Measurements from ENCODE around the gene SMS.
A peak's percentile ranks its signal among the peaks of the same experiment; 100 is the strongest.
"Not testable (repeated sequence)": the region's sequence is repeated elsewhere in the genome, so short reads cannot be mapped to it uniquely, and the experiment has no call there.

SMS gene

DNA sequence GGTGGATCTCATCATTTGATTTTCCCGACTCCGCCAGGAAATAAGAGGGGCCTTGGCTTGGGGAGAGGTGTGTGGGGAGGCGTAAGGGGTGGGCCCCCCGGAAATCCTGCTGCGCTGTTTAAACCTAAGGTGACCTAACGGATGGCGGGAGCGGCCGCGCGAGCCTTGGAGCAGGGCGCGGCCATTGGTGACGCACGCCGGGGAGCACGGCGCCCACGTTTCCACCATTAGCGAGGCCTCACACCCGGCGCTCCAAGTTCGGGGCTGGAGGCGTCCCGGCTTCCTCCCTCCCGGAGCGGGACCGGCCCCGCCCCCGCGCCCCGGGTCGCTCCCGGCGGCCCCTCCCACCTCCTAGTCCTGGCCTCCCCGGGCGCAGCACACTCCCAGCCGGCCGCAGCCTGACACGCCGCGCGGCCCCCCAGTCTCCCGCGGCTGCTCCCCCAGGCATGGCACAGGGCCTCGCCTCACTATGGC, at the start of gene SMS:
SMS (plus strand) TSS at position 354 of the 474 bp plus-strand sequence; CDS start at position 470, 116 bp downstream.
- DNase-seq: peak; percentile 63 to 68

DNA sequence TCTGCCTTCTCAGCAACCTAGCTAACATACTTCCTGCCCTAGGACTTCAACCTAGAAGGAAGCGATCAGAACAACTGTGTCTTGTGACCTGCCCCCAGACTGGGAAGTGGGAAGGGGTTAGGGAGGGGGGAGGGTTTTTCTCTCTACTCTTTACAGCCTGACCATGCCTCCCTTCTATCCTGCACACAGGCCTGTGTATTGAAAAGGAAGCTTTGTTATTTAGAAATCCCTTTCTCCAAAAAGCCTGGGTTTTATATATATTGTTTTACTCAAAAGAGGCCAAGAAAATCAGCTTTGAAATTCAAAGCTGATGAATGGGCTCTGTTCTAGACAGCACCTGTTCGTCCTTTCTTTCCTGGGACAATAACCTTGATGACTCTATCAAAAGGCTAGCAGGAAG, 35.2 kb upstream of the SMS start:
- DNase-seq: no peak

DNA sequence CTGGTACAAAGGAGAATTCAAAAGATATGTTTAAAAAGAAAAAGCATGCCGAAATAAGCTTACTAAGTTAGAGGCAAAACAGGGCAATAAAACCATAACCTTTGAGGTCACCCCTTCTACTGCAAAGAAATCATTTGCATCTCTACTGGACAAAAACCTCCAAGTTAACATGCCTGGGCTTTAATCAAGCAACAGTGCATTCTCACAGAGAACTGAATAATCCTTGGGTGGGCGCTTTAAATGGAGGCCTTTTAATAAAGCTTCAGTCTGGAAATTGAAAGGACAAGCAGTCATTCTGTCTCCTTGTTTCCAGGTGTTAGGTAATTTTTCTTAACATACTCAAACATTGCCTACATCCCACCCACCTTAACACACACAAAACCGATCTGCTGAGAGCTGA, 34.6 kb upstream of the SMS start:
- DNase-seq: no peak

DNA sequence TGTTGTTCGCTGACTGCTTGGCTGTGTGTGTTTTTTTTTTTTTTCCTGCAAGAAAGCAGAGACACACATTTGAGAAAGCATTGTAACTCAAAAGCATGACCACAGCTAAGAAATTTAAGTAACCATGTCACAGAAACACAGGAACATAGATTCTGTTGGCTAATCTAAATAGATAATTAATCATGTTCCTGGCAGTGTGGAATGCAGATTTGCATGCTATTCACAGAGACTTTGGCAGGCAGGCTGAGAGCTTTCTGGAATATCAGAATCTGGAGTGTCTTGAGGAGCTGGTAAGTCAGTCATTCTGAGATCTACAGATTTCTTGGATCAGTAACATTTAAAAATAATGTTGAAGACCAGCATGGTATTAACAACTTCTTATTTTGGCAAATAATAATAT, 33.2 kb upstream of the SMS start:
- DNase-seq: no peak

DNA sequence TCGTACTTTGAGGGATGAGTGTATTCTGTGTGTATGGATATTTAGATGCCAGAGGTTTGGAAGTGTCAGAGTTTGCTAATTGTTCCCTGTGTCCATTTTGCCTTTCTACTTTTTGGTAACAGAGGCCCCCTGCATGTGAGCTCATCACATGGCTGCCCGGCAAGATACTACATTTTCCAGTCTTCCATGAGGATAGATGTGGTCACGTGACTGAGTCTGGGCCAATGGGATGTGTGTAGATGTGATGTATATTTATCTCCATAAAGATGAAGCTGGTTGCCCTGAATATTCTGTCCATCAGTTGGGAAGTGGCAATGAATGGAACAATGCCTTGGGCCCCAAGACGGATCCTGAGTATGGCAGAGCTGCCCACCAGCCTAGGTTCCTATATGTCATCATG, 29.0 kb upstream of the SMS start:
- no peak for DNase-seq

DNA sequence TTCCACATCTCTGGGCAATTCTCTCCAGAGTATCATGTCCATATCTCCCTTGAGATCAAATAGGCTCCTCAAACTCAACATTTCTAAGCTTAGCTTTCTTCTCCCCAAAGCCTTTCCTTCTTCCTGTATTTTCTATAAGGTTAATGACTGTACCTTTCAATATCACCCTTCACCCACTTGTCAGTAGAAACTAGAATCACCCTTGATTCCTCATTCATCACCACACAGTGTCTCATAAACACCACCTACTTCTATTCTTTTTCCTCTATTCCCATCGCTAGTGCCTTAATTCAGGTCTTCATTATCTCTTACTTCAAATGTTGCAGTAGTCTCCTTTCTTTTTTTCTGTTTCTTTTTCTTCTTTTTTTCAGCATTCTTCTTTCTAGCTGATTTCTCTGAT, 28.3 kb upstream of the SMS start:
- no peak for DNase-seq

DNA sequence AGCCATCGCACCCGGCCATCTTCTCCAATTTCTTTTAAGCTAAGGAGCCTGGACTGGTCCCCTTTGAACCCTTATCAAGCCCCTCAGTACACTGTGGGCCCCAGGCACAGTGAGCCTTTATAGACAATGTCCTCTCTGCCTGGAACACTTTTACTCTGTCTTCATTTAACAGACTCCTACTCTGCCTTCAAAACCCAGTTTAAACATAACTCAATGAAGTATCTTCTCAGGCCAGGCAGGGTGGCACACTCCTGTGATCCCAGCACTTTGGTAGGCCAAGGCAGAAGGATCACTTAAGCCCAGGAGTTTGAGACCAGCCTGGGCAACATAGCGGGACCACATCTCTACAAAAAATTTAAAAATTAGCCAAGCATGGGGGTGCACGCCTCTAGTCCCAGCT, 27.5 kb upstream of the SMS start:
- DNase-seq: no peak

DNA sequence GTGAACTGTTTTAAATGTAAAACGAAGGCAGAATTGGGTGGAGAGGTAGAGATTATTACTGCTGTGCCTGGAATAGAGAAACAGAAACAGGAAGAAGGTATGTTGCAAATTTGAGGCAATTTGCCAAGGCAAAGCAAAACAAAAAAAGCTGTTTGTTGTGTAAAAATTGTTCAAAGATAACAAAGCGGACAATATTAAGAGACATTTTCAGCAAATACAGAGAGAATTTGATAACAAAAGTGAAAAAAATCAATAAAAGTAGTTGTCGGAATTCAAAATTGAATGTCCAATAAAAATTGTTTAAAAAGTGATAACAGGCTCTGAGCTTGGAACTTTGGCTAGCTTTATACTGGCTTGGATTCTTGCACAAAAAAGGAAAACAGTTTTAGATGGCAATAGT, 14.4 kb upstream of the SMS start:
- no peak for DNase-seq

DNA sequence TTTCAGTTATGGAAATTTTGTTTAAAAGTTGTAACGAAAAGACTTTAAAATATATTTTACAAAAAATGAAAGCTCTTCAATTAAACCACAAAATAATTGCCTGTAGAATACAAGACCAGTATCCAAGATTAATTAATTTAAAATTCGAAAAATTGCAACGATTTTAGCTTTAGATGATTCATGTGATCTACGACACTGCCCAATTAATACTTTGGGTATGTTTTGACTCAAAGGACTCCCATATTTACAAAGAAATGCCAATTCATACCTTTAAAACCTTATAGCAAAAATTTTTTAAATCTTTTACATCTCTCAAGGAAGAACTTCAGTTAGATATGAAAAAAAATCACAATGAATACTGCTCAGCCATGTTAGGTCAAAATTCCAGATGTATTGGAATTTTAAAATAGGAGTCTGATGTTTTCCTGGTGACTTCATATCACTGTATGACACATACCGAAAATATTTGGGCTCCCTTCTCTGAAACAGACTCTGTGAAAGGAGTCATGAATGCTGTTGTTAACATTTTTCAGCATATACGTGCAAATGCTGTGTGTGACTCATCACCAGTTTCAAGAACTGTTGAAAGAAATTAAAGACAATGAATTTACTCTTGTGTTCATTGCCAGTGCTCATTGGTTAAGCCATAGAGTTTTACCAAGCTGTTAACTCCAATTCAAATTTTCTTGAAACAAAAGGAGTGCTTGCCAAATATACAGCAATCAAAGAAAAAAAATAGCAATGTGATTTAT, 13.8 kb upstream of the SMS start:
- DNase-seq: no peak

DNA sequence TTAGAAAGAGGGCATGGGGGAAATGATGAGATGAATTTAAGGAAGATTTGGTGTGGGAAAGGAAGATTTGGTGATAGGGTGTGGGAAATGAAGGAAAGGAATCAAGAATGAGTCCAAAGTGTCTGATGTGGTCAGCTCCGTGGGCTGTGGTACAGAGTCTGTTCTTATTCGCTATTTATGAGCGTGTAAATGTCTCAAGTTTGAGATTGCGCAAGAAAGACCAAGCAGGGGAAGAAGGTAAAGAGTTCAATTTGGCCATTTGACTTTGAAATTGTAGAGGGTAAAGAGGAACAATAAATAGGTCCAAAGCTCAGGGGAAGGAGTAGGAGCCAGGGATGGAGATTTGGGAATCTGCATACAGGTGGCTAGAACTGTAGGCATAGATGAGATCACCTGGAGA, 11.3 kb upstream of the SMS start:
- no peak for DNase-seq

DNA sequence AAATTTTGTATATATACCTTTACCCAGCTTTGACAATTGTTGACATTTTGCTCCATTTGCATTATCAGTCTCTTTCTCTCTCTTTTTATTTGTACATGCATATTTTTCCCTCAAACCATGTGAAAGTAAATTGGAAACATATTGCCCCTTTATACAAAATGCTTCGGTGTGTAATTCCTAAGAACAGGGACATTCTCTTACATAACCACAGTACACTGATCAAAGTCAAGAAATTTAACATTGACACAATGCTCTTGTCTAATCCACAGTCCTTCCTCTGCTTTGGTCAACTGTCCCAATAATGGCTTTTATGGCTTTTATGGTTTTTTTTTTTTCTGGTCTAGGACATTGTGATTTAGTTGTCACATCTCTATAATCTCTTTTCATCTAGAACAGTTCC, 9.5 kb upstream of the SMS start:
- DNase-seq: no peak

DNA sequence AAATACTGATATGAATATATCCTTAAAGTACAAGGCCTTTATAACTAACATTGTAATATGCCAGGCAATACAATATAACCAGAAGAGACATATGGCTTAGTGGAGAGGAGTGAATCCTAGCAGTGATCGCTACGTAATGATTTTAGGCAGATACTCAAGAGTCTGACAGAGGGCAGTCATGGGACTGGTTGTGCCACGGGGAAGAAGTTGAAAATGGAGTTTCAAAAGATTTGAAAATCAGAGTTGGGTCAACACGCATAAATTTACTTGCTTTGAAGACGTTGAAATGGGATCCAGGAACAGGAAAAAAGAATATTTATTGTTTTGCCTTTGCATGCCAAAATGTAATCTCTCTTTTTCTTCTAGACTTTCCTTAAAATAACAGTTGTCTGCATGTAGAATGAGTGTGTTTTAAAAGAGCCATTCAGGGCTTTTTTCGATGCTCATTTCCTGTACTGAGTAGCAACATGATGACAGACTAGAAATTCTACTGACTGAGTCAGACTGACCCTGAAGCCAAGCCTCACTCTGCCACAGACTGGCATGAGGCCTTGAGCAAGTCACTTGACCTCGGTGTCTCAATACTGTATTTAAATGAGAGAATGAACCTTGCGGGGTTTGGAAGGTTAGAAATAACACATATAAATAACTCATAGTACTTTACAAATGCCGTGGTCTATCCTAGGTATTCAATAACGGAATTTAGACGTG, 8.1 kb upstream of the SMS start:
- DNase-seq: no peak

DNA sequence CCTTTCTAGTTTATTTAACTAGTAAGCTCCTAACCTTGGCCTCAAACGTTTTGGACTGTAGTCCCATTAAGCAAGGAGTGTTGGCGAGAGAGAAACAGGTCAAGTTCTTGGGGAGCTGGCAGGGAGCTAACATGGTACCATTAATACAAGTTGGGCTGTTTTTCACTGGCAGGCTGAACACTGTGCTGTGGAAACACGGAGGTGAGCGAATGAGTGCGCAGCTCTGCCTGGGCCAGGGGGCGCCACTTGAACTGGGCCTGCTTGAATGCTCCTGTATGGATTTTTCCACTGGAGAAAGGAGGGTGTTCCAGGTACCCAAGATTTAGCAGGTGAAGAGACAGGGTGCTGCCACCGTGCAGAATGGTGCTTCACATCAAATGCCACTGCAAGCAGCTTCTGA, 7.4 kb upstream of the SMS start:
- DNase-seq: no peak

DNA sequence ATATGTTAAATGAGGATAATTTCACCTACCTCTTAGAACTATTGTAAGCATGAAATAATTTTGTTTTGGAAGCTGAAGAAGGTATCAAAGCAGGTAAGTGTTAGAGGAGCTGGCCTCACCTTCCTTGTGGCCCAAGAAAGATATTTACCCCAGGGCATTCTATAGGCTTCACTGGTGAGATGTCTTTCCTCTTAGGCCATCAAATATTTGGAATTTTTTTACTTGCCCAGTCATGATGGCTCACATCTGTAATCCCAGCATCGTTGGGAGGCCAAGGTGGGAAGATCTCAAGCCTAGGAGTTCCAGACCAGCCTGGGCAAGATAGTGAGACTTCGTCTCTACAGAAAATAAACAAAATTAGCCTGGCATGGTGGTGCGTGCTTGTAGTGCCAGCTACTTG, 6.1 kb upstream of the SMS start:
- no peak for DNase-seq

DNA sequence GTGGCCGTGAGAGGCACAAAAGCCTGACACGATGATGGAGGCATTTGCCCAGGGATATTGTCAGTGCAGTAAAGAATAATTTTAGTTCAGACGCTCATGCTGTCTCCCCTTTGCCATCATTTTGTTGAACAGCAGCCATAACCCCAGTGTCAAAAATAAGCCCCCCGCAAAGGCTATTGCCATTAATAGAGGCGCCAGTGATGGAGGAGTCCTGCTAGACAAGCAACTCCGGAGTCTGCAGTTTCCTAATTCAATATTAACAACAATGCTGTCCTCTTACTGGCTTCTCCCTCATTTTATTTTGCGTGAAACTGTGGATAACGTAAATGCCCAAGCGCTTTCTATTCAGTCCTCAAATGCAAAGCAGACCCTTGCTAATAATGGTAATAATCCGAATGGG, 603 bp upstream of the SMS start:
- DNase-seq: no peak

DNA sequence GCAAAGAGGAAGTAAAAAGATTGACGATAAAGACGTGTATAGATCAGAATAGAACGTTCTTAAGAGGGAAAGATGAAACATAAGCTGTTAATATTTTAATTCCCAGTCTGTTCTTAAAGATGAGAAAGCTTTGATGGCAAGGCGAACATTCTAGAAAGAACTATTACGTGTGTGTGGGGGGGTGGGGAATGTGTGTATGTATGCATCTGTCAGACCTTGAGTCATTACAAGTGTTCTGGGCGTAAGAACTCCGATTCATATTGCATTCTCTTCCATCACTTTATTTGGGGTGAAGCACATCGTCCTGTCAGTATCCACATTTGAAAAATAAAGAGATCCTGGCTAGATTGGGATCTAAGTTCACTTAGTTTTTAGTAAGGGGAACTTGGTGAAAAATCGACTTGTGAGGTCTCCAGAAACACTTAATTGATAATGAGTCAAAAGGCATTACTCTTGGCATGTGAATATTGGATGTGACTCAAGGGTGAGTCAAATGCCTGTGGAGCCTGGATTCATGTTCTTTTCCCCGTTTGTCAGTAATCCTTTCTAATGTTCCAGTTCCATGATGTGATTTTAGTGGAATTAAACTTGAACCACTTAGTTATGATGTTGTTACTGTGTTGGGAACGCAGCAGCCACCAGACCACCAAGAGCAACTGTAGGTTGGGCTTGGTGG, 3.1 kb downstream of the SMS start:
- no peak for DNase-seq

DNA sequence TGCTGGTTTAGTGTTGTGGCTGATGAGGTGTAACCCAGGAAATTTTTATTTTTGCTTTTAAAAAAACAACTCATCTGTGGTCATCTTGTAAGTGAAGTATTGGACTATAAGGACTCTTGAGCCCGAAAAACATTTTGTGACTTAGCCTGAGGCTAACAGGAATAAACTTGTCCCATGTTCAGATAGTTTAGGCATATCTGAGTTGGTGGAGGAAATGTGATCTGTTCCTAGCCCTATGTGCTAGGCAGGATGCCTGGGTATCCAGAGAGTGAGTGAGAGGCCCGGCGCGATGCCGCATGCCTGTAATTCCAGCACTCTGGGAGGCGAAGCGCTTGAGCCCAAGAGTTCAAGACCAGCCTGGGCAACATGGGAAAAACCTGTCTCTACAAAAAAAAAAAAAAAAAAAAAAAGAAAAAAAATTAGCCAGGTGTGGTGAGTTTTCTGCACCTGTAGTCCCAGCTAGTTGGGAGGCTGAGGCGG, 3.7 kb downstream of the SMS start:
- no peak for DNase-seq

DNA sequence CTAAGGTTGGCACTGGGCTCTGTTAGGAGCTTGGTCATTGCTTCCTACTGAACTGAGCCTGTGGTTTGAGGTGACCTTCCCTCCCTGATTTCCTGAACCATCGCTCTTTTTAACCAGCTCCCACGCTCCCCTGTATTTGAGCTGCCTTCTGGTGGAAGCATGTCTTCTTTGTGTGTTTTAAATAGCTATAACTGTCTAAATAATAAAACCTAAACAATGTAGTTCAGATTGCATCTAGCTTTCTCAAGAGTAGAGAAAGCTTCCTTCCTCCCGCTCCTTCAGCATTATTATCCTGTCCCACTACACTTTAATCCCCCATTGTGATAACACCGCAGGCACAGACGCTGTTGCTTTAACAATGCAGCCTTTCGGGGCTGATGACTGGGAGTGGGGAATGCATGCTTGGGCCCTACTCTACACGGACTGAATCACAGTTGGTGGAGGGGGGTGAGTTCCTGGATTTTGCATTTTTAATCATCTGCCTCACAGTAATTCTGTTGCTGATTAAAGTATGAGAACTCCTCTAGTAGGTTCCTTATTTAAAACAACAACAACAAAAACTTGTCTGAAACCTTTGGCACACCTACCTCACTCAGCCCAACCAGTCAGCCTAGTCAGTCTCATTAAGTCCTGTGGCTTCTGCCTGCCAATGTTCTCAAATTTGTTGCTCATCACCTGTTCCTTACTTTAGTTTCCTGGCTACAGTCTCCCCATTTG, 6.6 kb downstream of the SMS start:
- DNase-seq: no peak

DNA sequence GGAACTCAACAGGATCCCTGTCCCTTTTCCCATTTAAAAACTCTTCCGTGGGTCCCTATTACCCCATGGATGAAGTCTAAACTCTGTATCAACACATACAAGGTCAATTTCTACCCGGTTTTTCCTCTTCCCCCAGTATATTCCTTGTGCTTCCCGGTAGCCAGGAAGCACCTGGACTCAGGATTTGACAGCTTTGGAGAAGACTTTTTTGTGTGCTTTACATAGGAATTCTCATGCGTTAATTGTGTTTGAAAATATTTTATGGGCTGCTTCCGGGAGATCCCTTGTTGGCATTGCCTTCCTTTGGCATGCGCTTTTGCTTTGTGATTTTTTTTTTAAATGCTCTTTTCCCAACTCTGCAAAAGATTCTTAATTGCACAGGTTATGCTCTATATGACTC, 7.2 kb downstream of the SMS start:
- no peak for DNase-seq

DNA sequence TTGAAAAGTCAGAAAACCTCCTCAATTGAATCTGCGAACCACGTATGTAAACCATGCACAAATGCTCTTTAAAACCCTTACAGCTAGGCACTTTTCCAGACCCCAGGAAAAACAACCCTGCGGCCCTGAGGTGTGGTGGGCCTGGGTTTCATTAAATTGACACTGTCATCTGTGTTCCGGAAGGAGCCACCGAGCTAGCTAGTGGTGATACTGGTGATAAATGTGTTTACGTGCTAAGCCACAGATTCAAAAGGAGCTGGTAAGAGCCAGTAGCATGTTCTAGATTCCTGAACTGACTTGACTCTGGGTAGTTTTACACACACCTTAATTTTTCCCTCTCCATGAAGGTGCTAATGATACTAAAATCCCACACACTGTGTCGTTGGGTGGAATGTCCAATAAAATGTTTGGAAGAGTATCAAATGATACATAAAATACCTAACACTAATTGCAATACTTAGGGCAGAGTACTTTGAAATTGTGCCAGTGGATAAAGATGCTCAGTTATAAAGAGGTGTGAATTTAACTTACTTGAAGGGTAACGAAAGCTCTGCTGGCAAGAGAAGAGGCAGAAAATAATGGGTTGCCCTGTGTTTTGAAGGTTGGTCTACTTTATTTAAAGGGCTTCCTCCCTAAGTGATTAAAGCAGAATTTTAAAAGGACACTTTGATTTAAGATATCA, 8.5 kb downstream of the SMS start:
- no peak for DNase-seq

DNA sequence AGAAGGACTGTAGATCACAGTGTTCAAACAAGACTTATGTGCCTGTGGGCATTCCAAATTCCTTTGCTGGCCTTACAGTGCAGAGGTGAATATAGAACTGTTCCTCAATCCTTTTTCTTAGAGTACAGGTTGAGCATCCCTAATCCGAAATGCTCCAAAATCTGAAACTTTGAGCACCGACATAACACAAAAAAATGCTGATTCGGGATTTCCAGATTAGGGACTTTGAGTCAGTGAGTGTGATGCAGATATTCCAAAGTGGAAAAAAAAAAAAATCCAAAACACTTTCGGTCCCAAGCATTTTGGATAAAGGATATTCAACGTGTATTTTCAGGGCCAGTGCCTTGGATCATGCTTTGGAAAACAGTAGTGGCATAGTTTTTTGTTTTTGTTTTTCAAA, 9.2 kb downstream of the SMS start:
- no peak for DNase-seq

DNA sequence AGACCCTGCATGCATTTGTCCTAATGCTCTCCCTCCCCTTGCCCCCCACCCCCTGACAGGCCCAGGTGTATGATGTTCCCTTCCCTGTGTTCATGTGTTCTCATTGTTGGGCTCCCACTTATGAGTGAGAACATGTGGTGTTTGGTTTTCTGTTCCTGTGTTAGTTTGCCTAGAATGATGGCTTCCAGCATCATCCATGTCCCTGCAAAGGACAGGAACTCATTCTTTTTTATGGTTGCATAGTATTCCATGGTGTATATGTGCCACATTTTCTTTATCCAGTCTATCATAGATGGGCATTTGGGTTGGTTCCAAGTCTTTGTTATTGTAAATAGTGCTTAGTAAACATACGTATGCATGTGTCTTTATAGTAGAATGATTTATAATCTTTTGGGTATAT, 10.0 kb downstream of the SMS start:
- not testable (repeated sequence) for DNase-seq

DNA sequence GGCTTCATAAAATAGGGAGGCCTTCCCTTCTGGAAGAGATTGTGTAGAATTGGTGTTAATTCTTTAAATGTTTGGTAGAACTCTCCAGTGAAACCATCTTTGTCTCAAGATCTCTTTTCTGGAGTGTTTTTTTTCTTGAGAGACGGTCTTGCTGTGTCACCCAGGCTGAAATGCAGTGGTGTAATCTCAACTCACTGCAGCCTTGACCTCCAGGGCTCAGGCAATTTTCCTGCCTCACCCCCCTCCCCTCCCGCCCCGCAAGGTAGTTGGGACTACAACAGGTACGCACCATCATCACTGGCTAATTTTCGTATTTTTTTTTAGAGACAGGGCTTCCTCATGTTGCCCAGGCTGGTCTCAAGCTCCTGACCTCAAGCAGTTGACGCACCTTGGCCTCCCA, 12.1 kb downstream of the SMS start:
- no peak for DNase-seq
